Neural progenitor cell (in vitro differentiated cells): ENCODE measurements around the gene GTF3C4.

ENCODE experiments used
- CTCF ChIP-seq: fragments of 200-600 bp; sonication (generic); IDR thresholded peaks from 2 replicates; pipeline ENCODE4 v1.5.1; 2017; ENCODE audit warnings: antibody characterized with exemption, mild to moderate bottlenecking
- EZH2phosphoT487 ChIP-seq: fragments of 200-600 bp; sonication (generic); IDR thresholded peaks from 2 replicates; pipeline ENCODE4 v1.6.1; 2017; ENCODE audit warnings: antibody characterized with exemption

- TF ChIP-seq CTCF, result no peak
- no peak for TF ChIP-seq EZH2phosphoT487
Measured at GRCh38 chr9:132641216-132641615, 29.0 kb upstream of the GTF3C4 start.
